T1000 (cell line): ENCODE data around the gene RNF149.

Source experiments
- DNase-seq: peaks from one replicate; lab custom pipeline; 2025; ENCODE audit warnings: mixed read lengths; lab: John Stamatoyannopoulos, UW

Gene RNF149

GRCh38 chr2:101231240-101231639 is 77.3 kb downstream of the RNF149 start:
- DNase-seq, result no peak

- no peak for DNase-seq
These were observed 77.9 kb downstream of the RNF149 start for GRCh38 chr2:101230541-101231001.
